HFFc6 (cell line): ENCODE data around the gene CDH24. TPM values are rescaled to one million over a fixed set of nuclear protein-coding genes. Genes with fewer than 3 reads are reported as not detected.

Experiments
- DNase-seq: peaks from one replicate; pipeline ENCODE4 v3.0.0-alpha.2; 2018
- H3K27ac Mint-ChIP-seq: 2 replicates; pipeline ENCODE4 v1.8.0; 2020; ENCODE audit warnings: mild to moderate bottlenecking, mixed read lengths
- H3K27me3 Mint-ChIP-seq: 2 replicates; pipeline ENCODE4 v1.8.0; 2021; ENCODE audit warnings: mild to moderate bottlenecking, moderate library complexity, mixed read lengths; ENCODE audit not compliant: insufficient read depth
- H3K36me3 Mint-ChIP-seq: 2 replicates; pipeline ENCODE4 v1.8.0; 2021; ENCODE audit warnings: low read depth, mixed read lengths
- H3K4me1 Mint-ChIP-seq: 2 replicates; pipeline ENCODE4 v1.8.0; 2020; ENCODE audit warnings: low read depth, mixed read lengths
- H3K4me3 Mint-ChIP-seq: 2 replicates; pipeline ENCODE4 v1.8.0; 2020; ENCODE audit warnings: mild to moderate bottlenecking, moderate library complexity, mixed read lengths
- H3K9me3 Mint-ChIP-seq: 2 replicates; pipeline ENCODE4 v1.8.0; 2020; ENCODE audit warnings: mild to moderate bottlenecking, mixed read lengths
- total RNA-seq, 6 experiments: library from RNA; stranded (reverse); fragmentation: NEBNext Ultra II Directional; extraction: Animal tissue kit (Norgen Biotek cat#: 25700); gene quantifications; 2 replicates in 1 of 6; 3 replicates in 5 of 6; pipeline ENCODE4 v1.2.3, GENCODE V29; 2021
- TF ChIP-seq, protein P1 (sequence below): fragments of 200-600 bp; sonication (generic); IDR thresholded peaks from 2 replicates; pipeline ENCODE4 v1.5.0; 2021; ENCODE audit warnings: antibody characterized with exemption, mild to moderate bottlenecking

The CDH24 gene
- total RNA-seq, 6 experiments from 2014 or later, result 6.4 to 11.2 (median 8.3) TPM

- H3K27ac Mint-ChIP-seq, result no peak overlapping the region
- no peaks in the 10 kb centered on the region; the same call in 1 of the 2 replicates for H3K27me3 Mint-ChIP-seq
- H3K4me1 Mint-ChIP-seq, result peaks cover 16% of the 10 kb centered on the region
- H3K4me3 Mint-ChIP-seq, result no peak overlapping the region
- no peak for DNase-seq
- H3K36me3 Mint-ChIP-seq, result peaks cover 4% of the 10 kb centered on the region; the same call in 1 of the 2 replicates
- no peaks in the 10 kb centered on the region for H3K9me3 Mint-ChIP-seq
- TF ChIP-seq, protein P1, sequence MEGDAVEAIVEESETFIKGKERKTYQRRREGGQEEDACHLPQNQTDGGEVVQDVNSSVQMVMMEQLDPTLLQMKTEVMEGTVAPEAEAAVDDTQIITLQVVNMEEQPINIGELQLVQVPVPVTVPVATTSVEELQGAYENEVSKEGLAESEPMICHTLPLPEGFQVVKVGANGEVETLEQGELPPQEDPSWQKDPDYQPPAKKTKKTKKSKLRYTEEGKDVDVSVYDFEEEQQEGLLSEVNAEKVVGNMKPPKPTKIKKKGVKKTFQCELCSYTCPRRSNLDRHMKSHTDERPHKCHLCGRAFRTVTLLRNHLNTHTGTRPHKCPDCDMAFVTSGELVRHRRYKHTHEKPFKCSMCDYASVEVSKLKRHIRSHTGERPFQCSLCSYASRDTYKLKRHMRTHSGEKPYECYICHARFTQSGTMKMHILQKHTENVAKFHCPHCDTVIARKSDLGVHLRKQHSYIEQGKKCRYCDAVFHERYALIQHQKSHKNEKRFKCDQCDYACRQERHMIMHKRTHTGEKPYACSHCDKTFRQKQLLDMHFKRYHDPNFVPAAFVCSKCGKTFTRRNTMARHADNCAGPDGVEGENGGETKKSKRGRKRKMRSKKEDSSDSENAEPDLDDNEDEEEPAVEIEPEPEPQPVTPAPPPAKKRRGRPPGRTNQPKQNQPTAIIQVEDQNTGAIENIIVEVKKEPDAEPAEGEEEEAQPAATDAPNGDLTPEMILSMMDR, result peak; percentile 17; the same call in 1 of the 2 replicates
Measured at GRCh38 chr14:23099212-23099861, 42.0 kb upstream of the CDH24 start.

GRCh38 chr14:23097786-23098185 lies 40.5 kb upstream of the CDH24 start:
- no peak for DNase-seq
- Mint-ChIP-seq H3K4me3 (no peak overlapping the region), H3K36me3 (peaks cover 9% of the 10 kb centered on the region), H3K27ac (peak overlapping the region; percentile 30; the same call in 1 of the 2 replicates), H3K4me1 (peaks cover 22% of the 10 kb centered on the region), H3K9me3 (no peaks in the 10 kb centered on the region), H3K27me3 (no peaks in the 10 kb centered on the region)
- TF ChIP-seq, protein P1, result no peak

- peak; percentile 100 for DNase-seq
- Mint-ChIP-seq H3K4me1 (peaks cover 36% of the 10 kb centered on the region), H3K4me3 (no peak within 1 kb of the TSS), H3K9me3 (no peaks in the 10 kb centered on the region), H3K27me3 (no peaks in the 10 kb centered on the region), H3K36me3 (peaks cover 18% of the 10 kb centered on the region), H3K27ac (no peak within 1 kb of the TSS)
- TF ChIP-seq, protein P1, result no peak
Measured at GRCh38 chr14:23095196-23096108, 38.1 kb upstream of the CDH24 start, which contains the start of gene C14orf119. C14orf119 (plus strand) TSS chr14:23095505; CDS start chr14:23097659, 2,154 bp downstream.

DNA sequence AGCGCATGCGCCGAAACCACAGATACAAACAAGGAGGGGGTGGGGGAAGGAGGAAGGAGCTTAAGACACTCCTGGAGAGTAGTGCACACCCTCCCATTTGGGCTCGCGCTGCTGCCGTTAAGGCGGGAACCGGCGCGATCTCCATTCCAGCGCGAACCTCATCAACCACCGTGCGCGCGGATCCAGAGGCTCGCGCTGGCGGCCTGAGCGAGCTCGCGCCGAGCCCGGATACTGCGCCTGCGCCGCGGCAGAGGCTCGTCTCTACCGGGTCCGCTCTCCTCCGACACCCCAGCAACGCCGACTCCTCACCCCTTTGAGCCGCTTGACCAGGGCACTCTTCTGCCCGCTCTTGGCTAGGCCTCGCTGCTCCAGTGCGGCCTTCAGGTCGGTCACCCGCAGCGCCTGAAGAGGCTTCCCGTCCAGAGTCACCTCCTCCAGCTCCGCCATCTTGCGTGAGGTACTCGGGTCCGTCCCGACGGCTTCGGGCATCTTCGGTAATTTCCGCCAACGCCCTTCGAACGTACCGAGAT lies 37.4 kb upstream of the CDH24 start, which contains the start of gene ACIN1:
ACIN1 (minus strand) TSS at position 471 of the 530 bp plus-strand sequence; CDS start at position 447, 24 bp downstream.
- Mint-ChIP-seq H3K27ac (no peak within 1 kb of the TSS), H3K4me1 (peaks cover 40% of the 10 kb centered on the region), H3K36me3 (peaks cover 24% of the 10 kb centered on the region), H3K27me3 (no peaks in the 10 kb centered on the region), H3K9me3 (no peaks in the 10 kb centered on the region), H3K4me3 (no peak within 1 kb of the TSS)
- peak; percentile 64 for DNase-seq
- TF ChIP-seq, protein P1, result no peak; the same call in 1 of the 2 replicates

- DNase-seq, result no peak
- Mint-ChIP-seq H3K9me3 (no peaks in the 10 kb centered on the region), H3K27ac (no peak overlapping the region), H3K27me3 (no peaks in the 10 kb centered on the region), H3K4me3 (no peak overlapping the region), H3K4me1 (peaks cover 40% of the 10 kb centered on the region), H3K36me3 (peaks cover 26% of the 10 kb centered on the region)
- TF ChIP-seq, protein P1, result peak; percentile 43
Measured at GRCh38 chr14:23093991-23094665, 36.8 kb upstream of the CDH24 start.
